Measurements from ENCODE around the gene RIBC2.

Gene RIBC2

GRCh38 chr22:45423524-45423923, 10.0 kb downstream of the RIBC2 start:
- no peak for DNase-seq (ENCODE audit: low read depth)
- TF ChIP-seq CTCF (IDR thresholded peaks at IDR 0.05; ENCODE audit: insufficient read depth, low read depth, low read length, missing control alignments) = no peak

GRCh38 chr22:45424241-45424731, 10.8 kb downstream of the RIBC2 start:
- peak; percentile 57 for DNase-seq (ENCODE audit: low read depth)
- no peak overlapping the region for H3K4me3 ChIP-seq (ENCODE audit: low read length)
- TF ChIP-seq CTCF (IDR thresholded peaks at IDR 0.05; ENCODE audit: insufficient read depth, low read depth, low read length, missing control alignments) = no peak

More at GRCh38 chr22:45423524-45423923, 10.0 kb downstream of the RIBC2 start:
- H3K4me3 ChIP-seq (ENCODE audit: low read length) = no peak overlapping the region

GRCh38 chr22:45425101-45425500, 11.6 kb downstream of the RIBC2 start:
- DNase-seq (ENCODE audit: low read depth) = peak; percentile 50
- no peak overlapping the region for H3K4me3 ChIP-seq (ENCODE audit: low read length)
- TF ChIP-seq CTCF (IDR thresholded peaks at IDR 0.05; ENCODE audit: insufficient read depth, low read depth, low read length, missing control alignments) = no peak

GRCh38 chr22:45425531-45426265, 12.2 kb downstream of the RIBC2 start:
- no peak for DNase-seq (ENCODE audit: low read depth)
- TF ChIP-seq CTCF (IDR thresholded peaks at IDR 0.05; ENCODE audit: insufficient read depth, low read depth, low read length, missing control alignments) = no peak
- H3K4me3 ChIP-seq (ENCODE audit: low read length) = no peak overlapping the region

GRCh38 chr22:45426387-45426786, 12.9 kb downstream of the RIBC2 start:
- TF ChIP-seq CTCF (IDR thresholded peaks at IDR 0.05; ENCODE audit: insufficient read depth, low read depth, low read length, missing control alignments) = no peak
- DNase-seq (ENCODE audit: low read depth) = no peak
- no peak overlapping the region for H3K4me3 ChIP-seq (ENCODE audit: low read length)

- no peak for DNase-seq (ENCODE audit: low read depth)
- TF ChIP-seq CTCF (IDR thresholded peaks at IDR 0.05; ENCODE audit: insufficient read depth, low read depth, low read length, missing control alignments) = no peak
Measured at GRCh38 chr22:45427114-45427513, 13.6 kb downstream of the RIBC2 start.

More at GRCh38 chr22:45427114-45427513, 13.6 kb downstream of the RIBC2 start:
- H3K4me3 ChIP-seq (ENCODE audit: low read length) = no peak overlapping the region

Measured in epithelial cell of esophagus (primary cell).